Glutamatergic neuron (in vitro differentiated cells): ENCODE measurements around the gene MSX1. TPM values are rescaled to one million over a fixed set of nuclear protein-coding genes. Genes with fewer than 3 reads are reported as not detected.

Experiments used
- DNase-seq: peaks from one replicate; pipeline ENCODE4 v3.0.0; 2022
- H3K27ac Mint-ChIP-seq: one replicate; pipeline ENCODE4 v1.8.0; 2020; ENCODE audit warnings: mild to moderate bottlenecking, mixed read lengths, inconsistent platforms; ENCODE audit not compliant: unreplicated experiment
- H3K27me3 Mint-ChIP-seq: one replicate; pipeline ENCODE4 v1.8.0; 2020; ENCODE audit warnings: mild to moderate bottlenecking, moderate library complexity, mixed read lengths, inconsistent platforms; ENCODE audit not compliant: unreplicated experiment
- H3K36me3 Mint-ChIP-seq: one replicate; pipeline ENCODE4 v1.8.0; 2020; ENCODE audit warnings: mild to moderate bottlenecking, mixed read lengths, inconsistent platforms; ENCODE audit not compliant: unreplicated experiment
- H3K4me1 Mint-ChIP-seq: one replicate; pipeline ENCODE4 v1.8.0; 2020; ENCODE audit warnings: mild to moderate bottlenecking, low read depth, mixed read lengths, inconsistent platforms; ENCODE audit not compliant: unreplicated experiment
- H3K4me3 Mint-ChIP-seq: one replicate; pipeline ENCODE4 v1.8.0; 2020; ENCODE audit warnings: mild to moderate bottlenecking, mixed read lengths, inconsistent platforms; ENCODE audit not compliant: unreplicated experiment
- H3K9me3 Mint-ChIP-seq: one replicate; pipeline ENCODE4 v1.8.0; 2020; ENCODE audit warnings: mild to moderate bottlenecking, moderate library complexity, mixed read lengths, inconsistent platforms; ENCODE audit not compliant: unreplicated experiment
- CTCF ChIP-seq: fragments of 200-600 bp; sonication (generic); IDR thresholded peaks from one replicate; pipeline ENCODE4 v1.5.0; 2021; ENCODE audit not compliant: partially characterized antibody, unreplicated experiment
- total RNA-seq: library from RNA; stranded (reverse); fragmentation: NEBNext Ultra II Directional; extraction: Animal tissue kit (Norgen Biotek cat#: 25700); gene quantifications from one replicate; pipeline ENCODE4 v1.2.1, GENCODE V29; 2021; ENCODE audit not compliant: unreplicated experiment

Gene MSX1
- total RNA-seq, 1 donor from 2014 or later, result 0.22 TPM

- DNase-seq, result no peak
- Mint-ChIP-seq H3K4me1 (no peaks in the 10 kb centered on the region), H3K27me3 (peaks cover 2% of the 10 kb centered on the region), H3K27ac (no peak overlapping the region), H3K9me3 (no peaks in the 10 kb centered on the region), H3K36me3 (peaks cover 4% of the 10 kb centered on the region), H3K4me3 (no peak overlapping the region)
- TF ChIP-seq CTCF, result no peak
These were observed 42.4 kb downstream of the MSX1 start for GRCh38 chr4:4901877-4902276.

- Mint-ChIP-seq H3K4me1 (no peaks in the 10 kb centered on the region), H3K9me3 (no peaks in the 10 kb centered on the region), H3K27me3 (peaks cover 9% of the 10 kb centered on the region), H3K36me3 (no peaks in the 10 kb centered on the region), H3K4me3 (no peak overlapping the region), H3K27ac (no peak overlapping the region)
- no peak for TF ChIP-seq CTCF
- DNase-seq, result no peak
These were observed 52.7 kb downstream of the MSX1 start for GRCh38 chr4:4912155-4912554.

GRCh38 chr4:4913147-4913561, 53.7 kb downstream of the MSX1 start:
- Mint-ChIP-seq H3K27me3 (peaks cover 6% of the 10 kb centered on the region), H3K4me3 (no peak overlapping the region), H3K4me1 (no peaks in the 10 kb centered on the region), H3K9me3 (no peaks in the 10 kb centered on the region), H3K27ac (no peak overlapping the region), H3K36me3 (peaks cover 8% of the 10 kb centered on the region)
- DNase-seq, result no peak
- no peak for TF ChIP-seq CTCF

Other genes with a start within 250 kb of the MSX1 start
- gene CYTL1, start 159.8 kb downstream of the MSX1 start, total RNA-seq, result not detected
- gene STK32B, start 191.8 kb downstream of the MSX1 start, total RNA-seq, result 2.5 TPM